ENCODE data around the gene CCT6B.
"Not testable (repeated sequence)": the region's sequence is repeated elsewhere in the genome, so short reads cannot be mapped to it uniquely, and the experiment has no call there.

CCT6B gene

GRCh38 chr17:34980681-34981537 lies 19.6 kb upstream of the CCT6B start:
- DNase-seq (ENCODE audit: low read depth in 1 of 2, low spot score in 1 of 2) = peak; percentile 67 to 75

GRCh38 chr17:34980353-34980680 lies 19.1 kb upstream of the CCT6B start, which contains the start of gene LIG3:
Gene LIG3 (plus strand): TSS chr17:34980512. CDS start chr17:34983006, 2,494 bp downstream.
- peak; percentile 90 to 93 for DNase-seq (ENCODE audit: low read depth in 1 of 2, low spot score in 1 of 2)

GRCh38 chr17:34979650-34980352 lies 18.5 kb upstream of the CCT6B start:
- DNase-seq (ENCODE audit: low read depth in 1 of 2, low spot score in 1 of 2) = no peak

- DNase-seq (ENCODE audit: low read depth in 1 of 2, low spot score in 1 of 2) = no peak
Observed at GRCh38 chr17:34979153-34979552, 17.9 kb upstream of the CCT6B start.

- no peak for DNase-seq (ENCODE audit: low read depth in 1 of 2, low spot score in 1 of 2)
Observed at GRCh38 chr17:34974794-34975785, 13.8 kb upstream of the CCT6B start.

- DNase-seq (ENCODE audit: low read depth in 1 of 2, low spot score in 1 of 2) = no peak
Observed at GRCh38 chr17:34974179-34974578, 12.9 kb upstream of the CCT6B start.

- DNase-seq (ENCODE audit: low read depth in 1 of 2, low spot score in 1 of 2) = no peak
Observed at GRCh38 chr17:34958438-34958837, 2.8 kb downstream of the CCT6B start.

- not testable (repeated sequence) for DNase-seq (ENCODE audit: low read depth in 1 of 2, low spot score in 1 of 2)
Observed at GRCh38 chr17:34950780-34951179, 10.5 kb downstream of the CCT6B start.

- no peak for DNase-seq (ENCODE audit: low read depth in 1 of 2, low spot score in 1 of 2)
Observed at GRCh38 chr17:34930283-34930682, 31.0 kb downstream of the CCT6B start.

GRCh38 chr17:34926661-34927060 lies 34.6 kb downstream of the CCT6B start:
- DNase-seq (ENCODE audit: low read depth in 1 of 2, low spot score in 1 of 2) = no peak

- DNase-seq (ENCODE audit: low read depth in 1 of 2, low spot score in 1 of 2) = no peak
Observed at GRCh38 chr17:34920676-34921075, 40.6 kb downstream of the CCT6B start.

- no peak for DNase-seq (ENCODE audit: low read depth in 1 of 2, low spot score in 1 of 2)
Observed at GRCh38 chr17:34917381-34917780, 43.9 kb downstream of the CCT6B start.

- no peak for DNase-seq (ENCODE audit: low read depth in 1 of 2, low spot score in 1 of 2)
Observed at GRCh38 chr17:34916120-34916519, 45.1 kb downstream of the CCT6B start.

GRCh38 chr17:34913001-34913400 lies 48.3 kb downstream of the CCT6B start:
- DNase-seq (ENCODE audit: low read depth in 1 of 2, low spot score in 1 of 2) = no peak

- no peak for DNase-seq (ENCODE audit: low read depth in 1 of 2, low spot score in 1 of 2)
Observed at GRCh38 chr17:34909040-34909439, 52.2 kb downstream of the CCT6B start.

GRCh38 chr17:34902831-34903547 lies 58.3 kb downstream of the CCT6B start:
- DNase-seq (ENCODE audit: low read depth in 1 of 2, low spot score in 1 of 2) = no peak

- DNase-seq (ENCODE audit: low read depth in 1 of 2, low spot score in 1 of 2) = no peak
Observed at GRCh38 chr17:34899643-34900291, 61.5 kb downstream of the CCT6B start.

GRCh38 chr17:34895383-34895782 lies 65.9 kb downstream of the CCT6B start:
- no peak for DNase-seq (ENCODE audit: low read depth in 1 of 2, low spot score in 1 of 2)

- DNase-seq (ENCODE audit: low read depth in 1 of 2, low spot score in 1 of 2) = no peak
Observed at GRCh38 chr17:34894964-34895363, 66.3 kb downstream of the CCT6B start.

Measured in stimulated activated CD4-positive, alpha-beta T cell treated with anti-CD3 and anti-CD28 coated beads, Interleukin-15, amount 100 ng/mL, for 1 hour (primary cell).